ENCODE data around the gene ZNF22. TPM values are rescaled to one million over a fixed set of nuclear protein-coding genes. Genes with fewer than 3 reads are reported as not detected.
A peak's percentile ranks its signal among the peaks of the same experiment; 100 is the strongest.

The ZNF22 gene
- total RNA-seq, 1 donor from 2014 or later = 46.0 TPM

DNA sequence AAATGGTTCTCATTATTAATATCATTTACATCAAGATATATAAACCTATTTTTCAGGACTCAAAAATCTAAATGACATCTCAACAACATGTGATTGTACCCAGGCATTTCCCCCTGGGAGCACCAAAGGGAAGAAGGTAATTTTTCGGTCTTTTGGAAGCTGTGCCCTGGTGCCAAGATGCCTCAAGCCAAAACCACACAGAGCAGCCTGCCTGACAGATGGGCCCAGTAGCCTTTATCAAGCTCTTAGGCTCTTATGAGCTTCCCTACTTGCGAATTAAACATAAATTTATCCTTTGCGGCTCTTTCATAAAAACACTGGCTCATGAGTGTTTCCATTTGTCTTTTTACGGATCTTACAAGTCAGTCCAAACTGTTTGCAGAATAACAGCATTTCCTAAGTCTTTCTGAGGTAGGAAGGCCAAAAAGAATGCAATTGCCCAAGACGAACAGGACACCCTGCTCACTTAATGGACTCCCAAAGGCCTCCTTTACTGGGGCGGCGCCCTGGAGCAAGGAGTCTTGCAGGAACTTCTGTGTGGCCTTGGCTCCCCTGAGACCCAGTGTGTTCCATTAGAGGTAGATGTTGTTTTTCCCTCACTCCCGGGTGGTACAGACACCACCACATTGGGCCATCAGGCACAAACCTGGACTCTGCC is 45.2 kb upstream of the ZNF22 start:
- Mint-ChIP-seq H3K9me3 (ENCODE audit: low read depth) (peaks cover 3% of the 10 kb centered on the region), H3K36me3 (ENCODE audit: insufficient read depth) (peaks cover 14% of the 10 kb centered on the region), H3K27ac (no peak overlapping the region), H3K27me3 (no peaks in the 10 kb centered on the region), H3K4me1 (ENCODE audit: low read depth) (peaks cover 26% of the 10 kb centered on the region), H3K4me3 (ENCODE audit: low read depth) (no peak overlapping the region)
- no peak for TF ChIP-seq CTCF (IDR thresholded peaks at IDR 0.05; ENCODE audit: unreplicated experiment)
- no peak for DNase-seq (ENCODE audit: low spot score, unreplicated experiment)

DNA sequence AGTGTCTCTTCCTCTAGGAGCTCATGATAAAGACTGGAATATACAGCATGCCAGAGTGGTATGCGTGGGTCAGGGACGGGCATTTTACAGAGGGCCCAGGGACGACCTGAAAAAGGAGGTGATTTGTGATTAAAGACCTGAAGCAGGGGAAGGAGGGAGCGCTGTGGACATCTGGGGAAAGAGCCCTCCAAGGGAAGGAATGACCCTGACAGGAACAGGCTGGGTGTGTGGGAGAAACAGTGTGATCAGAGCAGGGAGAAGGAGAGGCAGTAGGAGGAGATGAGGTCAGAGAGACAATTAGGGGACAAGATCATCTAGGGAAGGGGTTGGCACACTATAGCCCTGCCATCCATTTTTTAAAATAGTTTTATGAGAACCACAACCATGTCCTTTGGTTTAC is 44.5 kb upstream of the ZNF22 start:
- no peak for DNase-seq (ENCODE audit: low spot score, unreplicated experiment)
- Mint-ChIP-seq H3K4me1 (ENCODE audit: low read depth) (peaks cover 33% of the 10 kb centered on the region), H3K36me3 (ENCODE audit: insufficient read depth) (peaks cover 14% of the 10 kb centered on the region), H3K9me3 (ENCODE audit: low read depth) (peaks cover 3% of the 10 kb centered on the region), H3K27ac (peak overlapping the region; percentile 2), H3K27me3 (no peaks in the 10 kb centered on the region), H3K4me3 (ENCODE audit: low read depth) (no peak overlapping the region)
- TF ChIP-seq CTCF (IDR thresholded peaks at IDR 0.05; ENCODE audit: unreplicated experiment) = no peak

- peaks cover 36% of the 10 kb centered on the region for H3K4me1 Mint-ChIP-seq (ENCODE audit: low read depth)
- H3K36me3 Mint-ChIP-seq (ENCODE audit: insufficient read depth) = peaks cover 14% of the 10 kb centered on the region
- H3K27me3 Mint-ChIP-seq = no peaks in the 10 kb centered on the region
- DNase-seq (ENCODE audit: low spot score, unreplicated experiment) = no peak
- no peak overlapping the region for H3K4me3 Mint-ChIP-seq (ENCODE audit: low read depth)
- no peak overlapping the region for H3K27ac Mint-ChIP-seq
- TF ChIP-seq CTCF (IDR thresholded peaks at IDR 0.05; ENCODE audit: unreplicated experiment) = no peak
- H3K9me3 Mint-ChIP-seq (ENCODE audit: low read depth) = peaks cover 3% of the 10 kb centered on the region
Measured at GRCh38 chr10:44956717-44957706, 43.7 kb upstream of the ZNF22 start.

GRCh38 chr10:44958196-44958897 is 42.4 kb upstream of the ZNF22 start:
- Mint-ChIP-seq H3K9me3 (ENCODE audit: low read depth) (peaks cover 3% of the 10 kb centered on the region), H3K4me1 (ENCODE audit: low read depth) (peaks cover 42% of the 10 kb centered on the region), H3K27ac (peak overlapping the region; percentile 94), H3K4me3 (ENCODE audit: low read depth) (peak overlapping the region; percentile 86), H3K36me3 (ENCODE audit: insufficient read depth) (peaks cover 13% of the 10 kb centered on the region), H3K27me3 (no peaks in the 10 kb centered on the region)
- DNase-seq (ENCODE audit: low spot score, unreplicated experiment) = no peak
- no peak for TF ChIP-seq CTCF (IDR thresholded peaks at IDR 0.05; ENCODE audit: unreplicated experiment)

DNA sequence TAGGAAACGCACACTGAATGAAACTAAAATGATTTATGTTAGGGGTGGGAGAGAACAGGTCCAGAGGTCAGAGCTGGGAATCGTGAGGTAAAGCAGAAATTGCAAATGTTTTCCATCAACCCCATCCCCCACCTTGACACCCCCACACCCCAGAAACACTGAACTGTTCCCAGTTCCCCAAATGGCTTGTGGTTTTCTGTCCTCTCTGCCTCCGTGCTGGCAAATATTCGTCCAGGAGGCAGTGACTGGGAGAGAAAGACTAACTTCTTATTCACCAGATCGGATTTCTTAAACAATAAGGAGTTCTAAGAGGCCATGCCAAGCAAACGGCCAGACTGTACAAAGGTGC is 41.9 kb upstream of the ZNF22 start:
- Mint-ChIP-seq H3K4me1 (ENCODE audit: low read depth) (peaks cover 47% of the 10 kb centered on the region), H3K36me3 (ENCODE audit: insufficient read depth) (peaks cover 11% of the 10 kb centered on the region), H3K27me3 (no peaks in the 10 kb centered on the region), H3K9me3 (ENCODE audit: low read depth) (peaks cover 3% of the 10 kb centered on the region), H3K4me3 (ENCODE audit: low read depth) (peak overlapping the region; percentile 86), H3K27ac (peak overlapping the region; percentile 94)
- no peak for DNase-seq (ENCODE audit: low spot score, unreplicated experiment)
- no peak for TF ChIP-seq CTCF (IDR thresholded peaks at IDR 0.05; ENCODE audit: unreplicated experiment)

All from progenitor cell of endocrine pancreas (in vitro differentiated cells).